Left colon (tissue), 2 donors: ENCODE data around the gene CLDN6. TPM values are rescaled to one million over a fixed set of nuclear protein-coding genes. Genes with fewer than 3 reads are reported as not detected.
A peak's percentile ranks its signal among the peaks of the same experiment; 100 is the strongest.

ENCODE experiments used
- ATAC-seq: fragments of 200-7000 bp; cut with Tn5 transposase; one replicate; pipeline ENCODE4 v1.9.1; 2020; ENCODE audit warnings: mild to moderate bottlenecking, moderate library complexity
- DNase-seq, 2 donors: peaks; one replicate each; pipeline ENCODE4 v3.0.0-alpha.2; 2020
- intact Hi-C, 2 donors: fragments of 100-400 bp; cut with DNase I in 1 of 2; cut with micrococcal nuclease in 1 of 2; formaldehyde crosslinking; loops; one replicate each; pipeline versions ENCODE4 v1.11.2 to v1.14.0; 2022; cut with DNase I, micrococcal nuclease
- total RNA-seq, 2 donors: library from RNA; stranded (reverse); fragmentation: NEBNext Ultra II Directional; extraction: Animal tissue kit (Norgen Biotek cat#: 25700); gene quantifications; one replicate each; pipeline ENCODE4 v1.2.1, GENCODE V29; 2021
- donor health status: DM: no; HTN: no; CAD: no.
- donor health status: DM: yes; HTN: yes; CAD: no.

CLDN6 gene
- total RNA-seq, 2 donors from 2014 or later = not detected

DNA sequence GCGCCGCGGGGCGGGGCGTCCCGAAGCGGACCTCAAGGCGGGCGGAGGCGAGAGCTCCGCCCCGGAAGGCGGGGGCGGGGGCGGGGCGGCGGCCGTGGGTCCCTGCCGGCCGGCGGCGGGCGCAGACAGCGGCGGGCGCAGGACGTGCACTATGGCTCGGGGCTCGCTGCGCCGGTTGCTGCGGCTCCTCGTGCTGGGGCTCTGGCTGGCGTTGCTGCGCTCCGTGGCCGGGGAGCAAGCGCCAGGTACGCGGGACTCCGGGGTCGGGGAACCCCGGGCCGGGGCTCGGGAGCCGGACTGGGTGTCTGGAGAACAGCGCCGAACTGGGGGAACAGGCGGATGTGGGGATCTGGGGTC, 2.2 kb upstream of the CLDN6 start, which contains the start of gene TNFRSF12A:
Gene TNFRSF12A (plus strand): TSS at position 122 of the 357 bp plus-strand sequence. CDS start 30 bp downstream, at position 152.
- ATAC-seq = peak; percentile 53
- peak; percentile 68 to 86 for DNase-seq
- intact Hi-C loops = no loop called here

DNA sequence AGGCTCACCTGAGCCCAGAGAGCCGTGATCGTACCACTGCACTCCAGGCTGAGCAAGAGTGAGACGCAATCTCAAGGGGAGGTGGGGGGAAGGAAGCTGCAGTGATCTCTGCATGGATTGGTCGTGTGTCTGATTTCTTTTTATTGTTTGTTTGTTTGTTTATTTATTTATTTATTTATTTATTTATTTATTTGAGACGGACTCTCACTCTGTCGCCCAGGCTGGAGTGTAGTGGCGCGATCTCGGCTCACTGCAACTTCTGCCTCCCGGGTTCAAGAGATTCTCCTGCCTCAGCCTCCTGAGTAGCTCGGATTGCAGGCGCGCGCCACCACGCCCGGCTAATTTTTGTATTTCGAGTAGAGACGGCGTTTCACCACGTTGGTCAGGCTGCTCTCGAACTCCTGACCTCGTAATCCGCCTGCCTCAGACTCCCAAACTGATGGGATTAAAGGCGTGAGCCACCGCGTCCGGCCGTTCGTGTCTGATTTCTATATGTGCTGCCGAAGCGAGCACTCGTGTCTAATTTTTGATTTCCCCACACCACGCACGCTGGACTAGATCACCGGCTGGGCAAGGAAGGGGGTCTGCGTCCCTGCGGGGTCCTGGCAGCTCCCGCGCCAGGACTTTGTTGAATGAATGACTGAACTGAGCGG, 1.7 kb upstream of the CLDN6 start:
- DNase-seq (no peak), ATAC-seq (no peak)
- intact Hi-C loops = no loop called here

DNA sequence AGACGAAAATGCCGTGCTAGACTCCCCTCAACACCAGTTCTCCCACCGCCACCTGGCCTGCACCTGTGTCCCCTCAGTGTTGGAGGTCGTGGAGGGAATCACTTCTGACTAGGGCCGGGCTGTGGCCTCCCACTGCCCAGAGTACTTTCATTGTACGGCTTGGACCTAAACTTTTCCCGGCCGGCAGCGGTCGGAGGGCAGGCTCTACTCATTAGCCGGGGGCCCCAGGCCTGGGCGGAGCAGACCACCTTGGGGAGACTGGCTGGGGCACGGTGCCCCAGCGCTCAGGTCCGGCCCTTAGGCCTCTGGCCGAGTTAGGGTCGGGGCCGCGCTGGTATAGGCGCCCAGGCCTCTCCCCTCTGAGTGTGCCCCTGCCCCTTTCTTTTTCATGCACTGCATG, 639 bp downstream of the CLDN6 start:
- DNase-seq (no peak), ATAC-seq (no peak)
- intact Hi-C loops = no loop called here

DNA sequence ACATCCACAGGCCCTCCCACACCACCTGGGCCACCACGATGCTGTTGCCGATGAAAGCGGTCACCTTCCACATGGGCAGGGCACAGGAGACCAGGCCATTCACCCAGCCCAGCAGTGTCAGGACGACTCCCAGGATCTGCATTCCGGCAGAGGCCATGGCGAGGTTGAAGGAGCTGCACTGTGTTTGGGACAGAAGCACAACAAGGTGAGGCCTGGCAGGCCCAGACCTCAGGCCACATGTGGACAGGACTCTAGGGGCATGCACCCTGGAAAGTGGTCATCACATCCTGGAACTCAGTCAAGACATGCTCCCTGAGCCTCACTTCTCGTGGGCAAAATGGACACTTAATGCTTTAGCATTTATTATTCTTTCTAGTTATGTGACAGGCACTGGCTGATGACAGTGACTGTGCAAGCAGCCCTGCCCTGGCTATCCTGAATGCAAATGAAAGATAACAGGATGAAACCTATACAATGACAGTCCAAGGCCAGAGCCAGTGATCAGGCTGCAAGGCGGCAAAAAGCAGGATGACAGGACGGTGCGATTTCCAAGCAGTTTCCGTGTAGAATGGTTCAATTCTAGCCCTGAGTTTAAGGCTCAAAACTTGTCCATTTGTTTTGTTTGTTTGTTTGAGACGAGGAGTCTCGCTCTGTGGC, 2.0 kb downstream of the CLDN6 start:
- ATAC-seq (no peak), DNase-seq (no peak)
- intact Hi-C loops = no loop called here

DNA sequence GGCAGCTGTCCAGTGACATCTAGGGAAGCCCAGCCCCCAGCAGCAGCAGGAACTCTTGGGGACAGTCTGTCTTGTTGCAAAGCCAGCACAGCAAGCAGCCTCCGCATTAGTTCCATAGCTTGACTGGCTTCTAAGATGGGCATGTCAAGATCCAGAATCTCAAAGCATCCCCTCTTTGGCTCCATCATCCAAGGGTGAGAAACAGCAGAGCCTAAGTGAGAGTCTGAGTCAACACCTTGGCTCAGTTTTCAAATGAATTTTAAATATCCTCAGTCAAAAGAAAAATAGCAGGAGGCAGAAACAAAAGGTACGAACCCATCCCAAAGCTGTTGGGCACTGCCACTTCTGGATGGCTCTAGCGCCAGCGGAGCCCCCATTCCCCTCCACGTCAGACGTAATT, 3.0 kb downstream of the CLDN6 start:
- ATAC-seq (no peak), DNase-seq (no peak)
- intact Hi-C loops = no loop called here

DNA sequence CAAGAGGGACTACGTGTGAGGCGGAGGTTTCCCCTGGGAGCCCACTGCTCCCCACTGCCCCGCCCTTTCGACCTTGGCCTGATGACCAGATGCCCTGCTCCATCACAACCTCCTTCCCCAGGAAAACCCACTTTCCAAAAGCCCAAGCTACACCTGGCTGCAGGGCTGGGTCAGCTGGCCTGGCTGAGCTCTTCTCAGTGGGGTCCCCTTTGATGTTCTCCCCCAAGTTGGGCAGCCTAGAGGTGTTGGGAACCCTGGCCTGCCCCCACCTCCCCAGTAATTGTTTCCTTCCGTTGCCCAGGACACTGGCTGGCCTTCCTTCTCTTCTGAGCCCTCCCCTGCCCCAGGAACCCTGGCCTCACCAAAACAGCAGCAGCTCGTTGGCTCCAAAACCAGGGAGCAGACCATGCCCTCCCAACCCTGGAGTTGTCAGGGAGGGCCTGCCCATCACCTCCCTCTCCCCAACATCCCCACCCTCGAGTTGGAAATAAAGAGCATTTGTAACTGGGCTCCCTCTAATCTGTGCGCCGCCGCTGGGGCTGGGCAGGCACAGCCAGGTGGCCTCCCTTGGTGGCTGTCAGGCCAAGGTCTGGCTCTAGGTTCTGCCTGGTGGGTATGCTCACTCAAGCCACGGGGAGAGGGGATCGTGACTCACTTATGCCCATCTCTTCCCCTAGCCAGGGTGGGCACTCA, 3.8 kb downstream of the CLDN6 start:
- intact Hi-C loops = no loop called here
- DNase-seq = no peak
- no peak for ATAC-seq

DNA sequence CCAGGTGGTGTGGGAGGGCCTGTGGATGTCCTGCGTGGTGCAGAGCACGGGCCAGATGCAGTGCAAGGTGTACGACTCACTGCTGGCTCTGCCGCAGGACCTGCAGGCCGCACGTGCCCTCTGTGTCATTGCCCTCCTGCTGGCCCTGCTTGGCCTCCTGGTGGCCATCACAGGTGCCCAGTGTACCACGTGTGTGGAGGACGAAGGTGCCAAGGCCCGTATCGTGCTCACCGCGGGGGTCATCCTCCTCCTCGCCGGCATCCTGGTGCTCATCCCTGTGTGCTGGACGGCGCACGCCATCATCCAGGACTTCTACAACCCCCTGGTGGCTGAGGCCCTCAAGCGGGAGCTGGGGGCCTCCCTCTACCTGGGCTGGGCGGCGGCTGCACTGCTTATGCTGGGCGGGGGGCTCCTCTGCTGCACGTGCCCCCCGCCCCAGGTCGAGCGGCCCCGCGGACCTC, 4.5 kb downstream of the CLDN6 start:
- intact Hi-C loops = no loop called here
- DNase-seq = no peak
- no peak for ATAC-seq

DNA sequence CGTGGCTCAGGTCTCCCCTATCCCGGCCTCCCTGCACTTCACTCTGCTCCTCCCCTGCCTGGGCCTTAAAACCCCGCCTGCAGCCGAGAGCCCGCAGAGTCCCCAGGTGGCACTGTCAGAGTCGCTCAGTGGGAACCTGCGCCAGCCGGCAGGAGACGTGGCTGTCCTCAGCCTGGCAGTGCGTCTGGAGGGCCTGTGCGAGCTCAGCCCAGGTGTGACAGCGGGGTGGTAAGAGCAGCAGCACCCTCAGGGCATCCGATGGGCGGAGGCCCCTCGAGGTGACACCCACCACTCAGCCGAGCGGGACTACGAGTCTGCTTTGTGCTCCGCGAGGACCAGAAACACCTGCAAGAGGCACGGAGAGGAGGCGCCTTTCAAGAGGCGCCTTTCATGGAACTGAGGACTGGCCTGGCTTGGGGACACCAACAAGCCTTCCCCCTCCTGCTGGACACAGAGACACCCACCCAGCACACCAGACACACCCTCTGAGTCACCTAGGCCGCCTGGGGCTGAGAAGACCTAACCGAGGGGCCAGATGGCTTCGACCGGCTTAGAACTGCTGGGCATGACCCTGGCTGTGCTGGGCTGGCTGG, 5.1 kb downstream of the CLDN6 start, which contains the start of gene CLDN9:
Gene CLDN9 (plus strand): TSS at position 96 of the 593 bp plus-strand sequence. CDS start 440 bp downstream, at position 536.
- ATAC-seq (peak; percentile 71), DNase-seq (peak in 1 of 2 donors; percentile 68)
- intact Hi-C loops = no loop called here

DNA sequence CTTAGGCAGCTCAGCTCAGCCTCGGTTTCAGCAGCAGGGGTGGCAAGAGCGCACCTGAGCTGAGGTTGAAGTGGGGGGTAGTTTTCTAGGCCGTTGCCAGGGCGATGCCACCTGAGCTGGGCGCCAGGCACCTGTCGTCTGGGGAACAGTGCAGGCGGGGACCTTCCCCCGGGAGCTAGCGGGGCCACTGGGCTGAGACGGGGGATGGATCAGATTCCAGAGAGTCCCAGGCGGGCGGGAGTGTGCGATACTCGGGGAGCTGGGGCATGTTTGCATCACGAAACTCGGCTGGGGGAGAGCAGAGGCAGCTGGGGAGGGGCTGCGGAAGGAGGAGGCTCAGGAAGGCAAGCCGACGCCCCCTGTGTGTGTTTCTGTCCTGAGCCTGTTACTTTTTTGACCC, 5.7 kb downstream of the CLDN6 start:
- intact Hi-C loops = no loop called here
- DNase-seq = no peak
- no peak for ATAC-seq

DNA sequence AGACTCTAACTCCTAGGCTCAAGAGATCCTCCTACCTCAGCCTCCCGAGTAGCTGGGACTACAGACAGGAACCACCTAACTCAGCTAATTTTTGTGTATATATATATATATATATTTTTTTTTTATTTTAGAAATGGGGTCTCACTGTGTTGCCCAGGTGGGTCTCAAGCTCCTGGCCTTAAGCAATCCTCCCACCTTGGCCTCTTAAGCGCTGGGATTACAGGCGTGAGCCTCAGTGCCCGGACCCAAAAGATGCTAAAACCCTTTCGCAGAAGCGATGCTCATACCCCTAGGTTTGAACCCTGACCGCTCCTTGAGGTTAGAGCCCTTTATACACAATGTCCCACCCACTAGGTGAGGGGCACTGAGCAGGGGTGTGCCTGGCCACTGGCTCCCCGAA, 7.5 kb downstream of the CLDN6 start:
- intact Hi-C loops = no loop called here
- no peak for ATAC-seq
- no peak for DNase-seq

DNA sequence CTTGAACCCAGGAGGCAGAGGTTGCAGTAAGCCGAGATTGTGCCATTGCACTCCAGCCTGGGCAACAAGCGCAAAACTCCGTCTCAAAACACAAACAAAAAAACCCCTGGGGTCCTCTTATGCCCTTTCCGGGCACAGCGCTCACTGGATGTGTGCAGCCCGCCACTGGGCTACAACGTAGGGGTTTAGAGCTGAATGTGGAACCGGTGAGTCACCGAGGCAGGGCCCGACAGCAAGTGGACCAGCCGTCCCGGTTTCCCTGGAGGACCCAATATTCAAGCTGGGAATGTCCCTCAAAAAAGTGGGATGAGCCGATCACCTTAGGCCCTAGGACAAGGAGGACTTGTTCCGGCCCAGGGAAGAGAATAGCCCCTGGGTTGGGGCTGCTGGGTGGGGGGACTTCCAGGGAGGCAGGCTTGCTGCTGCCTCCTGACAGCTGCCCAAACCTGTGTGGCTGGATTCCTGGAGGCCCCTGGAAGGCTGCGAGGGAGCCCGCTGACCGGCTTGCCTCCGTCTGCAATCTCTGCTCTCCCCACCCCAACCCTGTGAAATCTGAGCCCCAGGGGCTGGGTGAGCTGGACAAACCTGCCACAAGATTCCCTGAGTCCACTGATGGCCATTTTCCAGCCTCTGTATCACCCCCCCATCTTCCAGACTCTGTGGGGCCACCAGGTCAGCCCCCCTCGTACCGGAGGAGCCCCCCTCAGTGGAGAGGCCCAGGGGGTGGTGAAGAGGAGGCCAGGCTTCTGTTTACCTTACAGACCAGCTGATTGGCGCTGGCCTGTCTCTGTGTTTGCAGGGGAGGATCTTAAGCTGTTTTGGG, 8.2 kb downstream of the CLDN6 start:
- intact Hi-C loops = no loop called here
- no peak for ATAC-seq
- peak in 1 of 2 donors; percentile 39 for DNase-seq

DNA sequence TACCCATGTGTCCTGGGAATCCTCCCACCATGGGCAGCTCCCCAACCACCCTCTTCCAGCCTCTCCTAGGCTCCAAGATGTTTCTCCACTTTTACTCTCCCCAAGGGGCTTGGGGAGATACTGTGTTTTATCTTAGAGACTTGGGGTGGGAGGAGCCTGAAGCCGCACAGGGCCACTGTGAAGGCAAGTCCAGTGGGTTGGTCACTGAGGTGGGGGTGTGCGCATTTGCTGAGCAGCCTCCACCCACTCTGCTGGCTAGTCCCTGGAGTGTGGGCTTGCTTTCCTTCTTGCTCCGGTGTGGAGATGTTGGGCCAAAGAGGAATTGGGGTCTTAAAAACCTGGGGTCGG, 9.3 kb downstream of the CLDN6 start:
- ATAC-seq (no peak), DNase-seq (no peak)
- intact Hi-C loops = no loop called here

DNA sequence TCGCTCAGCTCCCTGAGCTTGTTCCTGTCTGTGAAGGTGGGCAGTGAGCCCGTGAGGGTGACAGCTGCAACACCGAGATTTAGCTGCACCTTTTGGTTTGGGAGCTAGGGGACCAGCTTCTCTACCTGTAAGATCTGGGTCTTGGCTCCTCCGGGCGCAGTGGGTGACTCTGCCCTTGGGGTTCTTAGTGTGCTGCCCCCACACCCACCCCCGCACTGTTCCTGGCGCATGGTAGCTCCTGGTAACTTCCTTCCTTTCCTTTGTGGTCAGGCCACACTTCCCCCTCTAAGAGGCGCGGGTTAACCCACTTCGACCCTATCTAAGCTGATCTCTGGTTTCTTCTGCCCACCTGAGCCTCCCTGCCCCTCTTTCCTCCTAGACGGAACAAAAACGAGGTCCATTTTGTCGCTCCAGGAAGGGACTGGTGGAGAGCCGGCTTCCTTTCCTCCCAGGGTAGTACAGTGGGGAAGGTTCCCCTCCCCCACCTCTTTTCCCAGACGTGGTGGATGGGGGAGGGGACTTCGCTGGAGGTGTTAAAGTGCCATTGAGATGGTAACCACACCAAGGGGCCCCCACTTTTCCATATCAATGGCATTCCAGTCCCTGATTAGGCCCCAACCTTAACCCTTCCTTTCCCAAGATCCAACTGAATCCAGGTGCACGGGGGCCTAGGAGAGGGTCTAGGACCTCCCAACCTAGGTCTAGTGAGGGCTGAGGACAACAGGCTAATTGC, 9.9 kb downstream of the CLDN6 start:
- no peak for ATAC-seq
- DNase-seq = peak in 1 of 2 donors; percentile 46
- intact Hi-C loops = no loop called here

DNA sequence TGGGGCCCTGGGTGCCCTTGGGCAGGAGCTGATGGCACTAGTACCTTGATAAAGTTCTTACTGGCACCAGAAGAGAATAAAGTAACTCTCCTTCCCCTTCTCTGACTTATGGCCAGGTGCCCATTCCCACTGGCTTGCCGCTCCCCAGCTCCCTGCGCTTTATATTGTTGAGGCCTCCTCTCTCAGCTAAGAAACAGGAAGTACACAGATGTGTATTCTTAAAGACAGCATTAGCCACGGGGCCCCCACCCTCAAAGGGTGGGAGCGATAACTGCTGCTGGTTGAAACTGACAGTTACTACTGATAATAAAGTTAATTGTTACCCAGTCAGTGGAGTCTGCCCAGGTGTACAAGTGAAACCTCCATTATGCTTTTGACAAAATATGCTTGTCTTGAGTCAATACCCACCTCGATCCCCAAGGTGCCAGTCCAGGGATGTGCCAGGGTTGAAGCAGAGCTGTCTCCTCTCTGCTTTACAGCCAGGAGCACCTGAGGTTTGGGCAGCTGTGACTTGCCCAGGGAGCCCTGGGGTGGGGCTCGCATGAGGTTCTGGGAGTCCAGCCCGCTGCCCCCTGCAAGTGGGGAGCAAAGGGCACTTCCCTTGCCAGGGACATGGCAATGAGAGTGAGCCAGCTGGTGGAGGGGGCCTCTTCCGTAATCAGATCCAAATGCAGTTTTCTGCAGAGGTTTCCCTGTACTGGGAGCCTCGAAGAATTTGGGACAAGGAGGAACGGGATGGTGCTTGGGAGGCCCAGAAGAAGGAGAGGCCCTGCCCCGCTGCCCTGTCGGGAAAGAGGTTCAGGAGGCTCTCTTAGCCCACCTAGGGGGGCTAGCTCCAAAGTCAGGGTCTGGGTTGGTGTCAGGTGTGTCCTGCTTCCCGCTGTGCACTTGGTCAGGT, 10.7 kb downstream of the CLDN6 start:
- ATAC-seq (peak; percentile 64), DNase-seq (peak; percentile 78 to 87)
- intact Hi-C loops = no loop called here

DNA sequence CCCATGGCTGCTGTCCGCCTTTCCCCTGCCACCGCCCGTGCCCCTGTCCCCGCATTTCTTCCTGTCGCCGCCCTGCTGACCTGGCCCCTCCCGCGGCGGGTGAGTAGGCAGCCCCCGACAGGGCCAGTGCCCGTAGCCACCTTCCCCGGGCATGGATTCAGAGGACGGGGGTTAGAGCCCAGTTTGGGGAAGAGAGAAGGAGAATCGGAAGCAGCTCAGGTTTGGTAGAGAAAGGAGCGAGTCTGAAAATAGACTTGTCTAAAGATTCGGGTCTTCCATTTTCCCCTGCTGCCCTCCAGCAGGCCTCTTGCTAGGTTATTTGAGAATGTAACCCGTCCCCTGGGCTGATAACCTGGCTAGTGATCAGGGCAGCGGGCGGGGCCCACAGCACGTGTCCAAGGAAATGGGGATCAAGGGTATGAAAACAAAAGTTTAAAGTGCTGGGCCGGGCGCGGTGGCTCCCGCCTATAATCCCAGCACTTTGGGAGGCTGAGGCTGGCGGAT, 13.2 kb downstream of the CLDN6 start:
- peak; percentile 11 for ATAC-seq

DNA sequence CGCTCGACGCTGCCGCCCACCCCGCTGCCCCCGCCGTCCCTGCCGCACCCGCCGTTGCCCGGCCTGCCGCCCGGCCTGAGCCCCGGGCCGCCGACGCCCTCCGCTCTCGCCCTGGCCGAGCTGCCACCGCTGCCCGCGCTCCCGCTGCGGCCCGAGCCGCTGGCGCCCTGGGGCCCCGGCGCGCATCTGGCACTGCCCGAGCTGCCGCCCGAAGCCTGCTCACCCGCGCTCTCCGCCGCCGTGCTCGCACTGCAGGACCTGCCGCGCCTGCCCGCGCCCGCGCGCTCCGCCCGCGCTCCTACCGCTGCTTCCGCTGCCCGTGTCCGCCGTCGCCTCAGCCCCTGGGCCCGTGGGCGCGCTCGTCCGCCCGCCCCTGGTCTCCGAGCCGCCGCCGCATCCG, 13.7 kb downstream of the CLDN6 start:
- intact Hi-C loops = no loop called here
- no peak for ATAC-seq
- DNase-seq = peak in 1 of 2 donors; percentile 43

More for the DNA sequence above, 13.2 kb downstream of the CLDN6 start:
- peak; percentile 76 to 78 for DNase-seq
- intact Hi-C loops = no loop called here
